Gastroesophageal sphincter (tissue), 4 donors: ENCODE data around the gene CGNL1. TPM values are rescaled to one million over a fixed set of nuclear protein-coding genes. Genes with fewer than 3 reads are reported as not detected.

Source experiments
- ATAC-seq: fragments of 150-250 bp; one replicate; pipeline ENCODE4 v1.9.1; 2016; ENCODE audit warnings: mild to moderate bottlenecking, moderate library complexity
- H3K27ac ChIP-seq, 4 donors: fragments of 200-600 bp; sonication (generic) in 3 of 4; 1 replicate in 3 of 4; 2 replicates in 1 of 4; pipeline ENCODE4 v1.5.1; 2016 to 2019
- H3K27me3 ChIP-seq: fragments of 200-600 bp; sonication (generic); one replicate; pipeline ENCODE4 v1.5.1; 2019
- H3K36me3 ChIP-seq, 2 donors: fragments of 200-600 bp; sonication (generic); one replicate each; pipeline ENCODE4 v1.5.1; 2019; ENCODE audit warnings: control low read depth in 1 of 2
- H3K4me1 ChIP-seq, 3 donors: fragments of 200-600 bp; sonication (generic); 1 replicate in 2 of 3; 2 replicates in 1 of 3; pipeline ENCODE4 v1.5.1; 2016 to 2019; ENCODE audit warnings: control low read depth in 2 of 3
- H3K4me3 ChIP-seq, 2 donors: fragments of 200-600 bp; sonication (generic); one replicate each; pipeline ENCODE4 v1.5.1; 2019; ENCODE audit warnings: mild to moderate bottlenecking in 1 of 2, moderate library complexity in 1 of 2
- H3K9me3 ChIP-seq, 3 donors: fragments of 200-600 bp; sonication (generic); one replicate each; pipeline ENCODE4 v1.5.1; 2017 to 2019; ENCODE audit warnings: control low read depth in 2 of 3
- CTCF ChIP-seq, 4 experiments: fragments of 200-600 bp in 2 of 4; fragments of 450-650 bp in 2 of 4; sonication (generic) in 1 of 4; IDR thresholded peaks; one replicate each; pipeline ENCODE4 v1.5.1; 2017 to 2019; ENCODE audit warnings: antibody characterized with exemption in 4 of 4, mild to moderate bottlenecking in 2 of 4, moderate library complexity in 2 of 4
- EP300 ChIP-seq: sonication (generic); formaldehyde crosslinking; IDR thresholded peaks from one replicate; pipeline ENCODE4 v1.6.1; 2017; ENCODE audit warnings: antibody characterized with exemption, mild to moderate bottlenecking
- POLR2A ChIP-seq, 2 donors: fragments of 450-650 bp; IDR thresholded peaks; one replicate each; pipeline ENCODE4 v1.6.1; 2017; ENCODE audit warnings: antibody characterized with exemption in 2 of 2, mild to moderate bottlenecking in 2 of 2, moderate library complexity in 1 of 2
- POLR2AphosphoS5 ChIP-seq: sonication (generic); formaldehyde crosslinking; IDR thresholded peaks from one replicate; pipeline ENCODE4 v1.6.1; 2017; ENCODE audit warnings: antibody characterized with exemption
- WGBS, 2 donors: methylation state at CpG; one replicate each; pipeline ENCODE4 v1.1.5; 2018; ENCODE audit warnings: low coverage in 1 of 2; 5-methylcytosine and 5-hydroxymethylcytosine counted together
- total RNA-seq, 4 donors: library from RNA; depleted of rRNA; stranded (reverse); fragments of >200 nt; gene quantifications; one replicate each; pipeline ENCODE4 v1.1.0, GENCODE V29; 2016

Gene CGNL1
- total RNA-seq, 4 donors from 2014 or later: 8.5 to 36.4 (median 16.7) TPM

- Histone ChIP-seq H3K27ac (no peak overlapping the region), H3K4me1 (peaks cover 0 to 6% (median 5%) of the 10 kb centered on the region in 3 donors), H3K27me3 (no peaks in the 10 kb centered on the region), H3K36me3 (no peaks in the 10 kb centered on the region), H3K4me3 (no peak overlapping the region), H3K9me3 (no peaks in the 10 kb centered on the region)
- WGBS, 2 donors: 92 to 100% methylated on average over 2 of the region's 2 CpGs
- ATAC-seq: no peak
- TF ChIP-seq CTCF (IDR thresholded peaks at IDR 0.05) (no peak), POLR2AphosphoS5 (no peak), EP300 (no peak), POLR2A (IDR thresholded peaks at IDR 0.05) (no peak)
Observed at GRCh38 chr15:57422113-57422754, 45.9 kb downstream of the CGNL1 start.

GRCh38 chr15:57423599-57424140 is 47.4 kb downstream of the CGNL1 start:
- peaks cover 0 to 18% (median 9%) of the 10 kb centered on the region in 3 donors for H3K4me1 ChIP-seq
- H3K27ac ChIP-seq: no peak overlapping the region
- H3K27me3 ChIP-seq: no peaks in the 10 kb centered on the region
- H3K9me3 ChIP-seq: no peaks in the 10 kb centered on the region
- no peak overlapping the region for H3K4me3 ChIP-seq
- ATAC-seq: no peak
- H3K36me3 ChIP-seq: no peaks in the 10 kb centered on the region
- 93 to 100% methylated on average over 2 to 15 of the region's 15 CpGs for WGBS, 2 donors
- no peak for TF ChIP-seq POLR2A (IDR thresholded peaks at IDR 0.05)
- no peak for TF ChIP-seq EP300
- TF ChIP-seq CTCF (IDR thresholded peaks at IDR 0.05): no peak
- no peak for TF ChIP-seq POLR2AphosphoS5

GRCh38 chr15:57424628-57425405 is 48.5 kb downstream of the CGNL1 start:
- Histone ChIP-seq H3K36me3 (no peaks in the 10 kb centered on the region), H3K27ac (no peak overlapping the region), H3K27me3 (no peaks in the 10 kb centered on the region), H3K4me3 (no peak overlapping the region), H3K9me3 (no peaks in the 10 kb centered on the region), H3K4me1 (peaks cover 0 to 20% (median 9%) of the 10 kb centered on the region in 3 donors)
- WGBS, 2 donors: 60 to 68% methylated on average over 6 of the region's 6 CpGs
- TF ChIP-seq POLR2A (IDR thresholded peaks at IDR 0.05) (no peak), CTCF (IDR thresholded peaks at IDR 0.05) (no peak), POLR2AphosphoS5 (no peak), EP300 (no peak)
- ATAC-seq: no peak

- H3K27me3 ChIP-seq: no peaks in the 10 kb centered on the region
- H3K4me3 ChIP-seq: no peak overlapping the region
- H3K4me1 ChIP-seq: peaks cover 0 to 20% (median 9%) of the 10 kb centered on the region in 3 donors
- no peaks in the 10 kb centered on the region for H3K9me3 ChIP-seq
- no peaks in the 10 kb centered on the region for H3K36me3 ChIP-seq
- TF ChIP-seq POLR2A (IDR thresholded peaks at IDR 0.05): no peak
- no peak for TF ChIP-seq POLR2AphosphoS5
- no peak for TF ChIP-seq CTCF (IDR thresholded peaks at IDR 0.05)
- TF ChIP-seq EP300: no peak
- WGBS, 2 donors: 96% methylated on average over 2 of the region's 3 CpGs; no CpG with 5 or more reads in 1 of the 2 donors
- ATAC-seq: no peak
- no peak overlapping the region for H3K27ac ChIP-seq
Observed at GRCh38 chr15:57425842-57426241, 49.5 kb downstream of the CGNL1 start.
